ENCODE results near the gene ELOVL1. TPM values are rescaled to one million over a fixed set of nuclear protein-coding genes. Genes with fewer than 3 reads are reported as not detected.

ELOVL1 gene
- total and polyA plus RNA-seq, 10 of the 15 experiments (the other 5 are each of a cell fraction or from before 2014, with no cell fraction given), result 58.5 to 139 (median 89.8) TPM

- no peaks in the 10 kb centered on the region; the same call in 1 of the 3 replicates for H3K9me3 ChIP-seq (replicated peaks; ENCODE audit: control insufficient read depth, insufficient read depth, low read length)
- H3K36me3 ChIP-seq (ENCODE audit: control insufficient read depth in 2 of 2, insufficient read depth in 2 of 2, low read length in 1 of 2), result no peaks in the 10 kb centered on the region
- H3K4me3 ChIP-seq, result no peak overlapping the region
- RAD21 ChIA-PET (ENCODE audit: unreplicated experiment), result no interaction called here
- no peaks in the 10 kb centered on the region for H3K4me1 ChIP-seq (ENCODE audit: control insufficient read depth, insufficient read depth, low read length)
- H2AFZ ChIP-seq (ENCODE audit: control insufficient read depth, low read depth, low read length), result no peak overlapping the region
- POLR2A ChIA-PET, result no interaction called here
- TF ChIP-seq SREBF1 (IDR thresholded peaks at IDR 0.05; ENCODE audit: low read length) (no peak), RAD51 (IDR thresholded peaks at IDR 0.05) (no peak), NRF1 (conservative IDR thresholded peaks at IDR 0.05; ENCODE audit: low read depth, low read length) (no peak), STAT1 (conservative IDR thresholded peaks at IDR 0.05) (no peak), BMI1 (IDR thresholded peaks at IDR 0.05; ENCODE audit: borderline replicate concordance) (no peak), SIN3A (IDR thresholded peaks at IDR 0.05; ENCODE audit: low read depth, low read length) (no peak), BACH1 (IDR thresholded peaks at IDR 0.05; ENCODE audit: borderline replicate concordance) (no peak), CBX3 (IDR thresholded peaks at IDR 0.05; ENCODE audit: borderline replicate concordance, low read depth) (no peak), STAT3 (IDR thresholded peaks at IDR 0.05; ENCODE audit: low read depth, low read length) (no peak), SPI1 (IDR thresholded peaks at IDR 0.05; ENCODE audit: borderline replicate concordance, insufficient read depth, low read depth, low read length) (no peak), NR2C2 (IDR thresholded peaks at IDR 0.05; ENCODE audit: borderline replicate concordance, control insufficient read depth, insufficient read length, low read depth) (no peak), TCF12 (IDR thresholded peaks at IDR 0.05; ENCODE audit: low read depth, low read length) (no peak), TCF3 (IDR thresholded peaks at IDR 0.05; ENCODE audit: borderline replicate concordance, insufficient read depth, low read depth, low read length) (no peak), CEBPB (IDR thresholded peaks at IDR 0.05; ENCODE audit: borderline replicate concordance in 1 of 2, low read depth in 2 of 2, low read length in 2 of 2) (no peak), CREM (IDR thresholded peaks at IDR 0.05; ENCODE audit: low read depth) (no peak)
- FAIRE-seq, result no peak
- no TSS peak for BruUV-seq (replicated peaks)
- H3K9ac ChIP-seq (ENCODE audit: control insufficient read depth, insufficient read depth, low read length), result no peak overlapping the region
- H3K4me2 ChIP-seq (ENCODE audit: control insufficient read depth, insufficient read depth), result no peak overlapping the region
- no peaks in the 10 kb centered on the region for H3K79me2 ChIP-seq (ENCODE audit: control insufficient read depth, insufficient read depth, low read length)
- ATAC-seq, result no peak
- CTCF ChIA-PET, result no interaction called here
- DNase-seq (ENCODE audit: low read depth, low spot score), result no peak
- SMC1A ChIA-PET (ENCODE audit: uncharacterized antibody, unreplicated experiment), result no interaction called here
- H3K27ac ChIP-seq (ENCODE audit: control insufficient read depth, insufficient read depth), result no peak overlapping the region
- 100% methylated on average over 1 of the region's 1 CpG for WGBS (ENCODE audit: insufficient coverage, insufficient replicate concordance, low lambda C conversion rate, missing lambda C conversion rate)
- no peaks in the 10 kb centered on the region for H3K27me3 ChIP-seq (replicated peaks in 1 of 2; ENCODE audit: control insufficient read depth in 2 of 2, insufficient read depth in 2 of 2, low read length in 1 of 2)
- in situ Hi-C loops (cut with MboI), result no loop called here
- intact Hi-C loops (cut with micrococcal nuclease; ENCODE audit: unreplicated experiment), result no loop called here
- H4K20me1 ChIP-seq (ENCODE audit: control insufficient read depth, insufficient read depth), result no peaks in the 10 kb centered on the region
Observed at GRCh38 chr1:43327549-43328292, 40.1 kb downstream of the ELOVL1 start.
